ENCODE measurements around the gene IP6K3. TPM values are rescaled to one million over a fixed set of nuclear protein-coding genes. Genes with fewer than 3 reads are reported as not detected.
A peak's percentile ranks its signal among the peaks of the same experiment; 100 is the strongest.

Gene IP6K3
- total RNA-seq, 2 experiments from 2014 or later, result not detected

- peak overlapping the region; percentile 92 for H3K27ac Mint-ChIP-seq
- no peaks in the 10 kb centered on the region for H3K27me3 Mint-ChIP-seq (ENCODE audit: low read depth)
- DNase-seq, result peak; percentile 71
- peak; percentile 40 for ATAC-seq
- ChIA-PET POLR2A (interaction anchor here (0.7 to 1.6 kb wide), 4 partner anchors 13 to 192 kb away, joined by 3 to 6 read pairs (median 3); partner anchors contain the start of genes ITPR3 and UQCC2), CTCF (interaction anchor here (0.8 to 1.6 kb wide), 11 partner anchors 9 to 118 kb away, joined by 3 to 10 read pairs (median 5); partner anchors contain the start of genes ITPR3 and UQCC2)
- no peaks in the 10 kb centered on the region for H3K9me3 Mint-ChIP-seq (ENCODE audit: insufficient read depth)
- peaks cover 76% of the 10 kb centered on the region for H3K36me3 Mint-ChIP-seq (ENCODE audit: low read depth)
- peak overlapping the region; percentile 54 for H3K4me3 Mint-ChIP-seq
- H3K4me1 Mint-ChIP-seq (ENCODE audit: low read depth), result peaks cover 81% of the 10 kb centered on the region
Observed at GRCh38 chr6:33696548-33697518, 49.9 kb downstream of the IP6K3 start.

GRCh38 chr6:33696076-33696475, 50.6 kb downstream of the IP6K3 start:
- ChIA-PET CTCF (interaction anchor here (1.0 to 3.3 kb wide), 4 partner anchors 15 to 109 kb away, joined by 3 to 19 read pairs (median 6); partner anchors contain the start of genes ITPR3 and UQCC2), POLR2A (interaction anchor here (1.0 kb wide), 1 partner anchor 75 kb away, joined by 3 read pairs; the partner anchor contains the start of gene ITPR3)
- H3K4me1 Mint-ChIP-seq (ENCODE audit: low read depth), result peaks cover 89% of the 10 kb centered on the region
- DNase-seq (no peak), ATAC-seq (no peak)
- H3K9me3 Mint-ChIP-seq (ENCODE audit: insufficient read depth), result no peaks in the 10 kb centered on the region
- peak overlapping the region; percentile 54 for H3K4me3 Mint-ChIP-seq
- peaks cover 76% of the 10 kb centered on the region for H3K36me3 Mint-ChIP-seq (ENCODE audit: low read depth)
- H3K27ac Mint-ChIP-seq, result peak overlapping the region; percentile 92
- no peaks in the 10 kb centered on the region for H3K27me3 Mint-ChIP-seq (ENCODE audit: low read depth)

- no peak for ATAC-seq
- Mint-ChIP-seq H3K36me3 (ENCODE audit: low read depth) (peaks cover 79% of the 10 kb centered on the region), H3K27ac (peak overlapping the region; percentile 92), H3K27me3 (ENCODE audit: low read depth) (no peaks in the 10 kb centered on the region), H3K4me1 (ENCODE audit: low read depth) (peaks cover 93% of the 10 kb centered on the region), H3K4me3 (no peak overlapping the region), H3K9me3 (ENCODE audit: insufficient read depth) (no peaks in the 10 kb centered on the region)
- POLR2A ChIA-PET, result interaction anchor here (1.0 to 2.2 kb wide), 2 partner anchors 12 to 74 kb away, joined by 3 to 8 read pairs; partner anchors contain the start of gene ITPR3
- DNase-seq, result no peak
- CTCF ChIA-PET, result interaction anchor here (1.0 to 3.3 kb wide), 7 partner anchors 10 to 116 kb away, joined by 3 to 19 read pairs (median 4); partner anchors contain the start of genes BAK1, ITPR3 and UQCC2
Observed at GRCh38 chr6:33695451-33695887, 51.2 kb downstream of the IP6K3 start.

GRCh38 chr6:33694977-33695376, 51.7 kb downstream of the IP6K3 start:
- Mint-ChIP-seq H3K4me1 (ENCODE audit: low read depth) (peaks cover 88% of the 10 kb centered on the region), H3K9me3 (ENCODE audit: insufficient read depth) (no peaks in the 10 kb centered on the region), H3K36me3 (ENCODE audit: low read depth) (peaks cover 78% of the 10 kb centered on the region), H3K27me3 (ENCODE audit: low read depth) (no peaks in the 10 kb centered on the region), H3K27ac (peak overlapping the region; percentile 92), H3K4me3 (no peak overlapping the region)
- no peak for DNase-seq
- CTCF ChIA-PET, result interaction anchor here (1.0 to 3.3 kb wide), 11 partner anchors 11 to 264 kb away, joined by 3 to 19 read pairs (median 4); partner anchors contain the start of genes BAK1, ITPR3 and UQCC2
- POLR2A ChIA-PET, result interaction anchor here (0.7 to 2.2 kb wide), 3 partner anchors 12 to 78 kb away, joined by 3 to 8 read pairs (median 6); partner anchors contain the start of gene ITPR3
- ATAC-seq, result no peak

- ATAC-seq (peak; percentile 64), DNase-seq (peak; percentile 70)
- peaks cover 79% of the 10 kb centered on the region for H3K36me3 Mint-ChIP-seq (ENCODE audit: low read depth)
- no peaks in the 10 kb centered on the region for H3K27me3 Mint-ChIP-seq (ENCODE audit: low read depth)
- peaks cover 84% of the 10 kb centered on the region for H3K4me1 Mint-ChIP-seq (ENCODE audit: low read depth)
- ChIA-PET POLR2A (interaction anchor here (0.7 to 2.2 kb wide), 3 partner anchors 11 to 78 kb away, joined by 3 to 8 read pairs (median 6); partner anchors contain the start of gene ITPR3), CTCF (interaction anchor here (1.0 to 5.3 kb wide), 12 partner anchors 11 to 263 kb away, joined by 3 to 19 read pairs (median 4); partner anchors contain the start of genes BAK1, ITPR3 and UQCC2)
- no peaks in the 10 kb centered on the region for H3K9me3 Mint-ChIP-seq (ENCODE audit: insufficient read depth)
- peak overlapping the region; percentile 49 for H3K4me3 Mint-ChIP-seq
- peak overlapping the region; percentile 92 for H3K27ac Mint-ChIP-seq
Observed at GRCh38 chr6:33694401-33694931, 52.2 kb downstream of the IP6K3 start.

GRCh38 chr6:33693186-33694105, 53.3 kb downstream of the IP6K3 start:
- peaks cover 78% of the 10 kb centered on the region for H3K4me1 Mint-ChIP-seq (ENCODE audit: low read depth)
- no peaks in the 10 kb centered on the region for H3K27me3 Mint-ChIP-seq (ENCODE audit: low read depth)
- ChIA-PET CTCF (interaction anchor here (1.0 to 5.3 kb wide), 9 partner anchors 15 to 114 kb away, joined by 3 to 19 read pairs (median 6); partner anchors contain the start of genes BAK1, ITPR3 and UQCC2), POLR2A (interaction anchor here (0.7 to 2.2 kb wide), 4 partner anchors 10 to 114 kb away, joined by 3 to 8 read pairs (median 4); partner anchors contain the start of genes BAK1 and ITPR3)
- no peaks in the 10 kb centered on the region for H3K9me3 Mint-ChIP-seq (ENCODE audit: insufficient read depth)
- peak overlapping the region; percentile 94 for H3K27ac Mint-ChIP-seq
- H3K4me3 Mint-ChIP-seq, result no peak overlapping the region
- DNase-seq (no peak), ATAC-seq (no peak)
- peaks cover 82% of the 10 kb centered on the region for H3K36me3 Mint-ChIP-seq (ENCODE audit: low read depth)

GRCh38 chr6:33692760-33693158, 53.9 kb downstream of the IP6K3 start:
- Mint-ChIP-seq H3K36me3 (ENCODE audit: low read depth) (peaks cover 83% of the 10 kb centered on the region), H3K4me1 (ENCODE audit: low read depth) (peaks cover 72% of the 10 kb centered on the region), H3K9me3 (ENCODE audit: insufficient read depth) (no peaks in the 10 kb centered on the region), H3K27me3 (ENCODE audit: low read depth) (no peaks in the 10 kb centered on the region), H3K4me3 (peak overlapping the region; percentile 48), H3K27ac (peak overlapping the region; percentile 94)
- peak; percentile 69 for ATAC-seq
- ChIA-PET CTCF (interaction anchor here (1.2 to 5.3 kb wide), 4 partner anchors 16 to 106 kb away, joined by 3 to 19 read pairs (median 12); partner anchors contain the start of gene UQCC2), POLR2A (interaction anchor here (0.7 to 1.0 kb wide), 2 partner anchors 72 to 113 kb away, joined by 3 read pairs; partner anchors contain the start of genes BAK1 and ITPR3)
- peak; percentile 82 for DNase-seq

GRCh38 chr6:33692078-33692759, 54.5 kb downstream of the IP6K3 start:
- CTCF ChIA-PET, result interaction anchor here (1.9 to 5.3 kb wide), 3 partner anchors 8 to 19 kb away, joined by 4 to 19 read pairs (median 9); partner anchors contain the start of gene UQCC2
- Mint-ChIP-seq H3K27me3 (ENCODE audit: low read depth) (no peaks in the 10 kb centered on the region), H3K4me3 (peak overlapping the region; percentile 48), H3K36me3 (ENCODE audit: low read depth) (peaks cover 81% of the 10 kb centered on the region), H3K27ac (peak overlapping the region; percentile 94), H3K9me3 (ENCODE audit: insufficient read depth) (no peaks in the 10 kb centered on the region), H3K4me1 (ENCODE audit: low read depth) (peaks cover 67% of the 10 kb centered on the region)
- no peak for DNase-seq
- POLR2A ChIA-PET, result interaction anchor here (0.7 to 1.0 kb wide), 2 partner anchors 100 to 112 kb away, joined by 3 read pairs; partner anchors contain the start of gene BAK1
- no peak for ATAC-seq

- ChIA-PET CTCF (interaction anchor here (2.6 to 5.3 kb wide), 2 partner anchors 9 to 20 kb away, joined by 9 to 19 read pairs; partner anchors contain the start of gene UQCC2), POLR2A (interaction anchor here (0.7 kb wide), 1 partner anchor 99 kb away, joined by 3 read pairs; no protein-coding TSS in a partner anchor)
- Mint-ChIP-seq H3K4me1 (ENCODE audit: low read depth) (peaks cover 60% of the 10 kb centered on the region), H3K9me3 (ENCODE audit: insufficient read depth) (no peaks in the 10 kb centered on the region), H3K27me3 (ENCODE audit: low read depth) (no peaks in the 10 kb centered on the region), H3K27ac (peak overlapping the region; percentile 94), H3K4me3 (no peak overlapping the region), H3K36me3 (ENCODE audit: low read depth) (peaks cover 81% of the 10 kb centered on the region)
- ATAC-seq, result no peak
- DNase-seq, result no peak
Observed at GRCh38 chr6:33691456-33692077, 55.1 kb downstream of the IP6K3 start.
